NCI-H146 (cell line): ENCODE results near the gene KCNQ2.

Experiments
- DNase-seq: peaks from one replicate; lab custom pipeline; 2025; lab: John Stamatoyannopoulos, UW

KCNQ2 gene

DNA sequence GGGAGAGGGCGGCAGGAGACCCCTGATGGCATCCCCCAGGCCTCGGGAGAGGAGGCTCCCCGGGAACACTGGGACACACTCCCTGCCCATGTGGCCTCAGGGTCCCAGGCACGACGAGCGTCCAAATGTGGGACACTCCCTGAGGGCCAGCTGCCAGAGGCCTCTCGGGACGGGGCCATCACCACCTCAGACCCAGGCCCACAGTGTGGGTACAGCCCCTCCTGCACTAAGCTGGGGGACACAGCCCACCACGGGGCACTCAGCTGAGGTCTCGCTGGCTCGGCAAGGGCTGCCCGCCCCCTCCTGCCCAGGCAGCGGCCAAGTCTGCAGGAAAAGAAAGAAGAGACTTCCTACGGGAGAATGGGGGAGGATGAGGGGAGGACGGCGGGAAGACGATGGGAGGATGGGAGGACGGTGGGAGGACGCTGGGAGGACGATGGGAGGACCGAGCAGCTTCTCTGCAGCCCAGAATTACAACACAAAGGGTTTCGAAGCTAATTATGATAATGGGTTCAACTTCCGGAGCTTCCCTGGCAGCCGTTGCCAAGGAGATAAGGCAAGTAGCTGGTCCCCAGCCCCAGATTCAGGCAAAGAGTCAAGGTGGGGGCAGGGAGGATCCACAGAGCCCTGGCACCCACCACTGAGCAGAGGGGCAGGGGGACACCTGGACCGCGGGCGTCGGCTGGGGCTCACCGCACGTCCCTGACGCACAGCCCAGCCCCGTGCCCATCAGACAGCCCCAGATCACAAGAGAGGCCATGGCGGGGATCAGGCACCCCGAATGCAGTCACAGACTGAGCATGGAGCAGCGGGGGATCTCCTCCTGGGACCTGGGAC, 17.5 kb downstream of the KCNQ2 start:
- peak; percentile 81 for DNase-seq

DNA sequence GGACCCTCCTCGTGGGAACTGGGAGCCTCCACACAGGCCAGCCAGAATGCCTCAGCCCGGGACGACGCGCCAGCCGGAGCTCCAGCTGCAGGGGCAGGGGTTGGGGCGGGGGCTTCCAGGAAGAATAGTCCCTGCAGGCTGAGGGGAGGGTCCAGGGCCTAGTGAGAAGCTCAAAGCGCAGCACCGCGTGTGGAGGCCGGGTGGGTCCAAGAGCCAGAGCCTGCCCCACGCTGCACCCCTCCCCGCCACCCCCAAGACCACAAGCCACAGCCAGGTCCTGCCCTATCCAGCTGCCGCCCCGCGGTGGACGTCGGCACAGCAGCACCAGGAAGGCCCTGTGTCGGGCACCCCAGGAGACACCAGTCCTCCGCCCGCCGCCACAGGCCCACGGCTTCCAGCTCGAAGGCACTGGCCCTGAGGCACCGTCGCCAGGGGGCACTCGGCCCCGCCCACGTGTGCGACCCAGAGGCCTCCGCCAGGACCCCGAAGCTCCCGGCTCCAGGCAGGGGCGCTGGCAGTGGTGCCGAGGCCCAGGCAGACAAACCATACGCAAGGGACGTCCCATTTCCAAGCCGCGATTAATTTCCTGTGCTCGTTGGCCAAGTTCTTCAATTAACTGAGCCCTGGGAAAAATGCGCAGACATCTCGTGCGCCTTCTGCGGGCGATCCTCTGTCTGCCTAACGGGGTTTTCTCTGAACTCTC, 19.5 kb downstream of the KCNQ2 start:
- peak; percentile 27 for DNase-seq

DNA sequence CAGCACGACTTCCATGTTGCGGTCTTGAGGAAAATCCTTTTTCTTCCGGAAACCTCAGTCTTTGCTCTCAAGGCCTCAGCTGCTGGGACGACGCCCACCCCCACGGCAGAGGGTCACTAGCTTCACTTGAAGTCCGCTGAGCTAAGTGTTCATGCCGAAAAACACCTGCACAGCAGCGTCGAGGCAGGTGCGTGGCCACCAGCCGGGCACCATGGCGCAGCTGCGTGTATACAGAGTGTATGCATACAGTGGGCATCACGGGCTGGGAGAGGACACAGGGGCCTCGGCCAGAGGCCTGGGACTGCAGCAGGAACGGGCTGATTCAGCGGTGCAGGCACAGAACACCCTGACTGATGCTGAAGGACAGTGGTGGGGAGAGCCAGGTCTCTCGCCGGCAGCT, 20.1 kb downstream of the KCNQ2 start:
- DNase-seq, result no peak

GRCh38 chr20:63451821-63452220, 20.6 kb downstream of the KCNQ2 start:
- no peak for DNase-seq

DNA sequence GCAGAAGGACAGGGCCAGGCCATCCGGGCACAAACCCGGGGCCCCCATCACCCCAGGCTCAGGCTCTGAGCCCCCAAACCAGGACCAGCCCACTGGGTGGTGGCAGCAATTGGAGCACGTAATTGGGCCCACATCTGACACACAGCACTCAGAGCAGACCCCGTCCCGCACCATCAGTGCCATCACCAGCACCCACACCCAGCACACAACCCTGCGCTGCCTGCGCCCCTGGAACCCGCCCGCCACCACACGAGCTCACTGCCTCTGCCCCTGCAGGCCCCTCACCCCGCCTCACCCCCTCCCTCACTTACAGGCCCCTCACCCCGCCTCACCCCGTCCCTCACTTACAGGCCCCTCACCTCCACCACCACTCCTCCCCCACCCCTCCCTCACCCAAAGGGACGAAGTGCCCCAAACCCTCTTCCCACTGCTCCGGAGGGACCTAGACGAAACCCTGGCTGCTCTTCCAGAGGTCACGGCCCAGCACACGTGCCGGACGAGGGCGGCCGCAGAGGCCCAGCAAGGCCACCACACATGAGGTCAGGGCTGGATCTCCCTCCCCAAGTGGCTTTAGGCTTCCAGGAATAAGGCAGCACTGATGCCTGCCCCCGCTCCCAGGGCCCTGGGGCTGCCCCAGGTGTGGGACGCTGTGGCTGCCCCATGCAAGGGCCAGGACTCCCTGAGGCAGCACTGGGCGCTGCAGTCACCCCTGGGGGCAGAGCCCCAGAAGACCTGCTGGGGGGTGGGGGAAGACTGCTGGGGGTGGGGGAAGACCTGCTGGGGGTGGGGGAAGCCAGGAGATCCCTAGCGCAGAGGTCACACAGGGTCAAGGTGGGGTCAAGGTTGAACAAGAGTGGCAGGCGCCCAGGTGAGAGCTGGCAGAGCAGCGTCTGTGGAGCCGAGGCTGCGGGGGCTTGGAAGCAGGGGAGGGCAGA, 22.4 kb downstream of the KCNQ2 start:
- DNase-seq, result no peak

- no peak for DNase-seq
Observed at GRCh38 chr20:63449025-63449424, 23.4 kb downstream of the KCNQ2 start.

DNA sequence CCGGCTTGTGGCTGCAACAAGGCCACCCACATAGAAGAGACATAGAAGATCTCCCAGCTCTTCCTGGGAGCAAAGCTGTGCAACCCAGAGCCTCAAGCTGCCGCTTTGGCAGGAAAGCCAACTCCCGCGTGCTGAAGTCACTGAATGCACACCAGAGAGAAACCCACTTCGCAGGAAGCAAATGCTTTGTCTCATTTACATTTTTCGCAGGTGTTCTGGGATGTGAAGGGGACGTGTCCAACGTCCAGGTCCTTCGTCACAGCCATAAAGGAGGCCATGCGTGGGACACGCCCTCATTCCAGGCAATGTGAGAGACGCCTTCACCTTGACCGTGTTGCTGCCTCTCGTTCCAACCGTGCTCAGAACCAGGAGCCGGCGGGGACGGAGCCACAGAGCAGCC, 24.4 kb downstream of the KCNQ2 start:
- no peak for DNase-seq

GRCh38 chr20:63447320-63447719, 25.1 kb downstream of the KCNQ2 start:
- DNase-seq, result no peak

- DNase-seq, result no peak
Observed at GRCh38 chr20:63446216-63447024, 26.0 kb downstream of the KCNQ2 start.

DNA sequence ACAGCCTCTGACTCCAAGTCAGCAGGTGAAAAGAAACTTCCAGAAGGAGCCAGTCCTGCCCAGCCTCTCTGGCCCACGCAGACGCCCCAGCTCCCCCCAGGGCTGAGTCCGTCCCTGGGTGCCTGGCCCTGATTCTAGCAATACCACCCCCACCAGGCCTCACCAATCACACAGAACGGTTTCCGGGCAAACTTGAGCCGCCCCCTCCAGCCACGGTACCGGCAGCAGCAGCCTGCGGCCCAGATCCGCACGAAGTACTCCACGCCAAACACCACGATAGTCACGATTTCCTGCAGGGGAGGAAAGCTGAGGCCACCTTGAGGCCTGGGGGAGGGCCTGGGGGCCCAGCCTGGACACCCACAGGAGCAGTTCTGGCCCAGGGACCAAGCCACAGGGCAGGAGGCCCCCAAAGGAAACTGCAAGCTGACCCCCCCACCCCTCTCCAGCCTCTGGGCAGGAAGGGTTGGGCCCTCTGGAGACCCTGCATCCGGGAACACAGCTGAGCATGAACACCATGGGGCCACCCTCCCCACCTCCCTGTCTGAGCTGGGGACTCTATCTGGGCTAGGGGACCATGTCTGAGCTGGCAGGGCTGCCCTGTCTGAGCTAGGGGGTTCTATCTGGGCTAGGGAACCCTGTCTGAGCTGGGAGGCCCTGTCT, 27.2 kb downstream of the KCNQ2 start:
- DNase-seq, result no peak

DNA sequence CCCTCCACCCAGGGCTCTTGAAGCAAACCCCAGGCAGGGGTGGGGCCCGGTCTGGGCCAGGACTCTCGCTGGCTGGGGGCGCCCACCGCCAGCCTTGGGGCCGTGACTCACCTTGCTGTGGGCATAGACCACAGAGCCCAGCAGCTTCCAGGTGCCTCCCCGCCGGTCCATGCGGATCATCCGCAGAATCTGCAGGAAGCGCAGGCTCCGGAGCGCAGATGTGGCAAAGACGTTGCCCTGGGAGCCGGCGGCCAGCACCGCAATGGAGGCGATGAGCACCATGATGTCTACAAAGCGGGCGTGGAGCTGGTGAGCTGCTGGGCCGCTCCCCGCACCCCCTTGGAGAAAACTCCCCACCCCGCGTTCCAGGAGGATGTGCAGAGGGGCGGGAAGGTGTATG, 27.9 kb downstream of the KCNQ2 start:
- DNase-seq, result no peak

DNA sequence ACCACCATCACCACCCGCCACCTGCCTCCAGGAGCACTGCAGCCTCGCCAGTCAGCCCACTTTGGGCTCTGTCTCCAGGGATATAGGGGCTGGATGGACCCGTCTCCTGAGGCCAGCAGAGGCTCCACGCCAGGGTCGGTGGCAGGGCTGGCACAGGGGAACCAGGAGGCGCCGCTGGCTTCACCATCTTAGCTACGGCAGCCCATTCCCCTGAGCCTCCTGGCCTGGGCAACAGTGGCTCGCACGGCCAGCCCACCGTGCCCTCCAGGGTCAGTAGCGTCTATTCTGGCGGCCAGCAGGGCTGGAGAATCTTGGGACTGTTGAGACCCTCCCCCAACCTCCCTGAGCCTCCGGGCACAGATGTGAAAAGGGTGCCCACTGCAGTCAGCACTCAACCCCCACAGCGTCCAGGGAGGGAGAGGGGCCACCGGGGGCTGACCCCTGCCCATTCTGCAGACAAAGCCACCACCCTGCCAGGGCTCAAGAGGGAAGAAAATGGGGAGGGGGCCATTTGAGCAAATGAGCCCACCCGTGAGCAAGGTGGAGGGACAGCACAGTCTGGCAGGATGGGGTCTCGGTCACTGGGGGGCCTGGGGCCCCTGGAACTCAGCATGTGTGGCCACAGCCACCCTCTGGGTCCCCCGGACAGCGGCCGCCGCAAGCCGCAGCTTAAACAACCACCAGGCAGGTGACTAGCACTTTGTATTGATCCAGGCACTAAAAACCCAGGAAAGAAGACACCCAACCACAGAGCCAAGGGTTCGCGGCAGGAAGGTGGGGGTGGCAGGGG, 28.7 kb downstream of the KCNQ2 start:
- no peak for DNase-seq

- DNase-seq, result peak; percentile 75
Observed at GRCh38 chr20:63442100-63442493, 30.4 kb downstream of the KCNQ2 start.

- DNase-seq, result no peak
Observed at GRCh38 chr20:63441136-63442099, 31.0 kb downstream of the KCNQ2 start.

DNA sequence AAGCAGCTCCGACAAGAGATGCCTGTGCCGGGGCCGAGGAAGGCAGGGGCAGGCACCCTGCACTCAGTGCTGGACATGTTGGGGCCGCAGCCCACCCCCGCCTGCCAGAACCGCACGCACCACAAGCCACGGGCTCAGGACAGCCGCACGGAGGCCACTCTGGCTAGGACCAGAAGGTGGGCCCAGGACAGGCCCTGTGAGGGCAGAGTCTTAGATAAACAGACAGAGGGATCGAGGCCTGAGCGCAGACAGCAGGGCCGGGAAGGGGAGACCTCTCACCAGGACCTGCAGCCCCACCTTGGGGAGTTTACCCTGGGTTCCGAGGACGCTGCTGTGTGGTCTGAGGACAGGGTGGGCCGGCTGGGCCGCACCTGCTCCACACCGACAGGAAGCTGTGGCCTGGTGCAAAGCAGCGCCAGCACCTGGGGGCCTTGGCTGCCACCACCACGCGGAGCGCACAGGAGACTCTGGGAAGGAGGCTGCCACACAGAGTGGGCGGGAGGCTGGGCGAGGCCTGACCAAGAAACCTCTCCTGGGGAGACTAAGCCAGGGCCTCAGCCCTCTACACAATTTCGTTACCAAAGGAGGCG, 32.0 kb downstream of the KCNQ2 start:
- DNase-seq, result no peak

DNA sequence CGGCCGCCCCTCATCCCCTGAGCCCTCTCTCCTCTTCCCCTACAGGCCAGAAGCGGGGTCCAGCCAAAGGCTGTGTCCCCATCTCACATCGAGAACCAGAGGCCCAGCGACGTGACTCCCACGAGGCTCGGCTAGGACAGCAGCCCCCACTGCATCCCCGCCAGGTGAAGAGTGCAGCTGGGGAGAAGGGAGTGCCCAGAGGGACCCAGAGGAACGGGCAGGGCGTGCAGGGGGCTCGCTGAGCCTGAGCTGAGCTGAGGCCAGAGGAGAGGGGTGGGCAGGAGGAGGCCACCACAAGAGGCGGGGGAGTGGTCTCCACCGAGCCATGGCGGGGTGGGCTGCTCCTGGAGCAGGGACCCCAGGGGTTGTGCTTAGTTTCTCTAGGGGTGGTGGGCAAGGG, 32.6 kb downstream of the KCNQ2 start:
- no peak for DNase-seq

DNA sequence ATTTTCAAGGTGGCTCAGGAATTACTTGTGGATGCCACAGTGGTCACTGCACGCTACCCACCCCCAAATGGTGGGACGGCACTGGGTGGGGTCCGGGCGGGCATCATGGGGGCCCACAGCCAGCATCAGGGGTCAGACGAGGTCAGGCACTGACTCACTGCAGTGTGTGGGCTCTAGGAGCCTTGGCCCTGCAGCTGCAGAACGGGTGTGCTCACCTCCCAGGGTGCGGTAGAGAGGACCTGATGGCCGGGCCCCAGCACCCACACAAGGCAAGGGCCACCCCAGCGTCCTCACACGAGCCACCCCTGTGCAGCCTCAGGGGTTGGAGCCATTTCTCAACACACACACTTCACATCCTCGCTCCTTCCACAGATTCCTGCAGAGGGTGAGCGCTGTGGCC, 34.3 kb downstream of the KCNQ2 start:
- DNase-seq, result no peak

DNA sequence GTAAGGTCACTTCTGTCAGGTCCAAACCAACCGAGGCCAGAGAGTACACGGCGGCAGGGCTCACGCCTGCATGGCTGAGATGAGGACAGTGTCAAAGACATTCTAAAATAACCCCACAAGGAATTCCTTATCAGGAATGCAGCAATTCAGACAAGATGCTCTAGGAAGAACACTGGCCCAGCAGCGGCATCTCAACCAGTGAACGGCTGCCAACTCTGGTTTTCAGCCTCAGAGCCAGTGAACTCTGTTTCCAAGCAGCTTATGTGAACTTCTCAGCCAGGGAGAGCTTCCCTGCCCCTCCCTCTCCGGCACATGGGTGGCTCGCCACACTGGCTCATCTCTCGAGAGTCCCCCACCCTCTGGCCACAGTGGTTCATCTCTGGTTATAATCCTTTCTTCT, 36.9 kb downstream of the KCNQ2 start:
- DNase-seq, result no peak
